Gastrocnemius medialis (tissue), 4 donors: ENCODE data around the gene TXNDC11.

ENCODE experiments used
- POLR2A ChIP-seq, 2 donors: fragments of 450-650 bp; IDR thresholded peaks; one replicate each; pipeline ENCODE4 v1.6.1; 2017; ENCODE audit warnings: antibody characterized with exemption in 2 of 2, mild to moderate bottlenecking in 2 of 2, moderate library complexity in 2 of 2
- TF ChIP-seq, protein P1 (sequence below), 5 experiments: fragments of 450-650 bp in 3 of 5; fragments of 200-600 bp in 2 of 5; sonication (generic) in 2 of 5; IDR thresholded peaks in 4 of 5; conservative IDR thresholded peaks in 1 of 5; 1 replicate in 4 of 5; 2 replicates in 1 of 5; pipeline ENCODE4 v1.5.1; 2016 to 2019; ENCODE audit warnings: antibody characterized with exemption in 5 of 5, mild to moderate bottlenecking in 3 of 5, moderate library complexity in 3 of 5

DNA sequence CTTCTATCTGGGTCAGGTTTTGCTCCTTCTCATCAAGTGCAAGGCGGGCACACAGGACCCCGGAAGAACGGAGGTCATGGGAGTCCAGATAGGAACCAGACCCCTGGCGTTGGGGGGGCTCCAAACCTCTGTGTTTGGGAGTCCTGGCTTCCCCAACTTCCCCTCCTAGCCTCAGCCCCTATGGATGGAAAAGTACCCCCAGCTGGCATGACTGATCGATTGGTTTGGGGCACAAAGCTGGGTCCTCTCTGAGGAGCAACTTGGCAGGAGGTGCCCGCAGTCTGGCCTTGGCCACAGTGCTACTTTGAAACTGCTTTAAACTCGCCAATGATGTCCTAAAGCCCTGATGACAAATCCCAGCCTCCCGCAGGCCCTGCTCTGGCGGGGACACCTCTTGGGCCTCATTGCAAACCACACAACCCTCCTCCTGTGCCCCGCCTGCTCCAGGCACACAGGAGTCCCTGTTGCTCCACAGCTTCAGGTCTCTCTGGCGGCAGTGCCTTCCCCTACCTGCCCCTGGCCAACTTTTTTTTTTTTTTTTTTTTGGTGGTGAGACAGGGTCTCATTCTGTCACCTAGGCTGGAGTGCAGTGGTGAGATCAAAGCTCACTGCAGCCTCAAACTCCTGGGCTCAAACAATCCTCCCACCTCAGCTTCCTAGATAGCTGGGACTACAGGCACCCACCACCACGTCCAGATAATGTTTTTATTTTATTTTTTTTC lies 112.5 kb downstream of the TXNDC11 start:
- TF ChIP-seq, protein P1, sequence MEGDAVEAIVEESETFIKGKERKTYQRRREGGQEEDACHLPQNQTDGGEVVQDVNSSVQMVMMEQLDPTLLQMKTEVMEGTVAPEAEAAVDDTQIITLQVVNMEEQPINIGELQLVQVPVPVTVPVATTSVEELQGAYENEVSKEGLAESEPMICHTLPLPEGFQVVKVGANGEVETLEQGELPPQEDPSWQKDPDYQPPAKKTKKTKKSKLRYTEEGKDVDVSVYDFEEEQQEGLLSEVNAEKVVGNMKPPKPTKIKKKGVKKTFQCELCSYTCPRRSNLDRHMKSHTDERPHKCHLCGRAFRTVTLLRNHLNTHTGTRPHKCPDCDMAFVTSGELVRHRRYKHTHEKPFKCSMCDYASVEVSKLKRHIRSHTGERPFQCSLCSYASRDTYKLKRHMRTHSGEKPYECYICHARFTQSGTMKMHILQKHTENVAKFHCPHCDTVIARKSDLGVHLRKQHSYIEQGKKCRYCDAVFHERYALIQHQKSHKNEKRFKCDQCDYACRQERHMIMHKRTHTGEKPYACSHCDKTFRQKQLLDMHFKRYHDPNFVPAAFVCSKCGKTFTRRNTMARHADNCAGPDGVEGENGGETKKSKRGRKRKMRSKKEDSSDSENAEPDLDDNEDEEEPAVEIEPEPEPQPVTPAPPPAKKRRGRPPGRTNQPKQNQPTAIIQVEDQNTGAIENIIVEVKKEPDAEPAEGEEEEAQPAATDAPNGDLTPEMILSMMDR (IDR thresholded peaks at IDR 0.05 in 4 of 5, conservative IDR thresholded peaks at IDR 0.05 in 1 of 5) = no peak
- TF ChIP-seq POLR2A (IDR thresholded peaks at IDR 0.05) = no peak
